NCI-H187 (cell line): Measurements from ENCODE around the gene EIF4G1.

Experiments used
- DNase-seq, 2 experiments: peaks; one replicate each; lab custom pipeline; 2025; lab: John Stamatoyannopoulos, UW

The EIF4G1 gene

DNA sequence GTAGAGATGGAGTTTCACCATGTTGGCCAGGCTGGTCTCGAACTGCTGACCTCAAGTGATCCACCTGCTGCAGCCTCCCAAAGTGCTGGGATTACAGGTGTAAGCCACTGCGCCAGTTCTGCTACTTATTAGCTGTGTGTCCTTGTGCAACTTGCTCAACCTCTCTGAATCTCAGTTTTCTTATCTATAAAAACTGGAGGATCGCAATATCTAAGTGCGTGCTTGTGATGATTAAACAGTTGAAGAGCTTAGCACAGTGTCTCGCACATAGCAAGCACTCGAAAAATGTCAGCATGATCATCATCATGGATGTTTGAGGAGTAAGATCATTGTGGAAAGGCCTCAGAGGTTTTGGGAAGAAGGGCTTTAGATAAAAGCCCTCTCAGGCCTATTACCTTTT is 36.2 kb downstream of the EIF4G1 start:
- DNase-seq = no peak

- DNase-seq = no peak
These were observed 37.2 kb downstream of the EIF4G1 start for GRCh38 chr3:184351511-184352148.

- DNase-seq = no peak
These were observed 37.9 kb downstream of the EIF4G1 start for GRCh38 chr3:184352149-184352785.

GRCh38 chr3:184352897-184353545 is 38.6 kb downstream of the EIF4G1 start:
- DNase-seq = no peak

- no peak for DNase-seq
These were observed 39.1 kb downstream of the EIF4G1 start for GRCh38 chr3:184353546-184353941.

- peak in 1 of 2 experiments; percentile 20 for DNase-seq
These were observed 39.8 kb downstream of the EIF4G1 start for GRCh38 chr3:184354121-184354728.

DNA sequence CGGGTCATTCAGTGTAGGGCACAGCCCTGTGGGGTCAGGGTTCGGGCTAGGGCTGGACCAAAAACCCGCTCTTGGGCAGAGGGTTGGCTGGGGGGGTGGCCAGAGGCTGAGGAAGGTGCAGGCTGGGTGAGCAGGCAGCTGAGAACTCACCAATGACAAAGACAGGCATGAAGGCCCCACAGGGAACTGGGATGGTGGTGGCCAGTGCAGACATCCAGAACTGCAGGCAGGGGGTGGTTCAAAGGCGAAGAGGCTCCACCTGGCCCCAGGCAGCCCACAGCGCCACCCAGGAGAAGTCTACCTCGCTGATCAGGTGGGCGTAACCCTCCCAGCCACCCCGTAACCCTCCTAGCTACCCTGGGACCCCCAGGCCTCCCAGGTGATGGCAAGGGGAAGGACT is 40.3 kb downstream of the EIF4G1 start:
- DNase-seq = no peak

- no peak for DNase-seq
These were observed 41.0 kb downstream of the EIF4G1 start for GRCh38 chr3:184355261-184356040.

DNA sequence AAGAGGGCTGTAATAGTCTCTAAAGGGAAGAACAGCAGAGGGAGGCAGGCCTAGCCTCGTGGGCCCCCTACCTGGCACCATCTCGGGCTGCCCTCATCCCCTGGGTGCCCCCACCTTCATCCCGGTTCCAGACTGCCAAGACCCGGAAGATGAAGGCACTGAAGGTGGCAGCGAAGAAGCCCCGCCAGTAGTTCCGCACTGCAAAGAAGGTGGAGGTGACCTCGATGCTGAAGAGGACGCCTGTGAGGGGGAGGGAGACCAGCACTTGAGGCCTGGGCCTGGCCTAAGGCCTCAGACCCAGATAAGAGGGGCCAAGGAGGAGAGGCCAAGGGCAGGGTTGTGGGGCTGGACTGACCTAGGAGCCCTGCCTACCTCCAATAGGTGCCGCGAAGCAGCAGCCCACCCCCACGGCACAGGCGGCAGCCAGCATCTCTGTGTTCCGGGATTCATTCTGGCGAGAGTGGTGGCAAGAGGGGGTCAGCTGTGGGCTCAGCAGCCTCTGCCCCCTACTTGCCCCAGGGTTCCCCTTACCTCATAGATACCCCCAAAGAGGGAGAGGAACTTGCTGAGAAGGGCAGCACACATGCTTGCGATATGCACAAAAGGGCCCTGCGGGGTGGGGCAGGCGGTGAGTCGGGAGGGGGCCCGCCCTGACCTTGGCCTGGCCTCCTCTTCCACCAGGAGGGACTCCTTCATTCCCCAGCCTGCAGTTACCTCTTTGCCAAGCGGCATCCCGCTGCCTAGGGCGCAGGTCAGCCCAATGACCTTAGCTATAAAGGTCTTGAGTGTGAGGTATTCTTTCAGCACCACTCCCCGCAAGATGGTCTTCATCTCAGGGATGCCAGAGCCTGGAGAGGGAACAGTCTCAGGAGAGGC is 43.1 kb downstream of the EIF4G1 start:
- no peak for DNase-seq

GRCh38 chr3:184358124-184358767 is 43.8 kb downstream of the EIF4G1 start:
- no peak for DNase-seq

- DNase-seq = no peak
These were observed 44.5 kb downstream of the EIF4G1 start for GRCh38 chr3:184358921-184359350.

DNA sequence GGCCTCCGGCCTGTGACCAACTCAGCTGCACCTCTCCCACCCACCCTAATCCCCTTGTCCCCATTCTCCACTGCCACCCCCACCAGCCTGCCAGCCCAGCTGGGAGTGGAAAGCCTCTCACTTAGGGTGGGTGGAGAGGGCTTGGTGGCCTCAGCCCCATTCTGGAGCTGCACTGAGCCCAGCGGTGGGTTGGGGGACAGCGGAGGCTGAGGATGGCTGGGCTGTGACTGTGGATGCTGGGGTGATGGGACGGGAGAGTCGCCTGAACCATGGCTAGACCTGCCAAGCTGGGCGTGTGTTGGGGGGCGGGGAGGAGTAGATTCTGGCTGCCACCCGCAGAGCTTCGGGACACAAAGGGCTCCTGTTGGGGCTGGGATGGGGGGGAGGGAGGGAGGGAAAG is 45.2 kb downstream of the EIF4G1 start:
- DNase-seq = no peak

- DNase-seq = no peak
These were observed 45.9 kb downstream of the EIF4G1 start for GRCh38 chr3:184360070-184360928.

- DNase-seq = no peak
These were observed 46.6 kb downstream of the EIF4G1 start for GRCh38 chr3:184360929-184361531.

DNA sequence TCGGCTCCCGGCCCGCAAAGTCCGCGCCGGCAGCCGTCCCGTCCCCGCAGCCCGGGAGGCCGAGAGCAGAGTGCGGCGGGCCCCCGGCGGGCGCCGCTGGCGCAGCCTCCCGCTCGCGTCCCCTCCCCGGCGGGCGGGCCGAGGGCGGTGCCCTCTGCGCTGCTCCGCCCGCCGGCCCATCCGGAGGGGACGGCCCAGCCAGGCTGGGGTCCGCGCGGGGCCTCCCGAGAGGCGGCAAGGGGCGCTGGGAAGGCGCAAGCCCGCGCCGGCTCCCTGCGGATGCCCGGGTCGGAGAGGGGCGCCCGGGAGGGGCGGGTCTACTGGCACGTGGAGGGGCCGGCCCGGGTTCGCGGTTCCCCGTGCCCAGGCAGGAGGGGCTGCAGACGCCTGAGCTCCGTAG is 47.1 kb downstream of the EIF4G1 start, which contains the start of the genes CLCN2 and POLR2H:
Gene CLCN2 (minus strand): TSS at position 74 of the 400 bp plus-strand sequence. CDS start 126 bp downstream, outside the sequence.
Gene POLR2H (plus strand): TSS at position 179 of the 400 bp plus-strand sequence. CDS start 1,783 bp downstream, outside the sequence.
- peak in 1 of 2 experiments; percentile 17 for DNase-seq

DNA sequence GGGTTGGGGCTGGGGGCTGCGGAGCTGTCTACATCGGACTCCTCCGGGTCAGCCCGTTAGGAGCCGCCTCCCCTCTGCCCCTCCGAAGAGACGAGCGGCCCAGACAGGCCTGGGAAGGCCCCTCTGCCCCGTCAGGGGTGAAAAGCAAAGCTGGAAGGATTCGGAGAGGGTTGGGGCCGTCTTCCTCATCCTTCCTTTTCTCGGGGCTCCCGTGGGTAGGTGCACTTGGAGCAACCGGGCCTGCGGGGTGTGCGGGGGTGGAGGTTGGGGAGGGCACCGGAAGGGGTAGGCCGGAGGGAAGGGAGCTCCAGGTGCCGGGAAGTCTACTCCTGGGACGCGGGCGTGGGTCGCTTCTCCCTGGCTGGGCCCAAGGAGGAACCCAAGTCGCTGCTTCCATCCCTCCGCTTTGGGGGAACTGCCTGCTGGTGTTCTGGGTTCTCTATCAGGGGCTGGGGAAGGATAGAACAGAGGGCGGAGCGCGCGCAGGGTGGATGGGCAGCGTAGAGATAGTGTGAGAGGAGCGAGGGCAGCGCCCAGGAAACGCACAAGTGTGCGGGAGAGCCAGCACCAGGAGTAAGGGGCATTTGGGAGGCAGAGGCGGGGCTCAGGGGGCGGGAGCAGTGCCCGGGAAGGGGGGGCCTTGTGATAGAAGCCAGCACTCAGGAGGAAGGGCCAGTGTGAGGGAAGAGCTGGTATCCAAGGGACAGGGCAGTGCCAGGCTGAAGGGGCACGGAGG is 47.7 kb downstream of the EIF4G1 start:
- DNase-seq = no peak

- DNase-seq = peak; percentile 80 to 96
These were observed 48.5 kb downstream of the EIF4G1 start for GRCh38 chr3:184362668-184363546.
